HG03095 (cell line): ENCODE data around the gene KCNK4.
"Not testable (repeated sequence)": the region's sequence is repeated elsewhere in the genome, so short reads cannot be mapped to it uniquely, and the experiment has no call there.

ENCODE experiments used
- ATAC-seq: cut with Tn5 transposase; IDR thresholded peaks from one replicate; pipeline ENCODE4 v1.9.1; 2021; ENCODE audit warnings: moderate library complexity; ENCODE audit not compliant: unreplicated experiment

Gene KCNK4

DNA sequence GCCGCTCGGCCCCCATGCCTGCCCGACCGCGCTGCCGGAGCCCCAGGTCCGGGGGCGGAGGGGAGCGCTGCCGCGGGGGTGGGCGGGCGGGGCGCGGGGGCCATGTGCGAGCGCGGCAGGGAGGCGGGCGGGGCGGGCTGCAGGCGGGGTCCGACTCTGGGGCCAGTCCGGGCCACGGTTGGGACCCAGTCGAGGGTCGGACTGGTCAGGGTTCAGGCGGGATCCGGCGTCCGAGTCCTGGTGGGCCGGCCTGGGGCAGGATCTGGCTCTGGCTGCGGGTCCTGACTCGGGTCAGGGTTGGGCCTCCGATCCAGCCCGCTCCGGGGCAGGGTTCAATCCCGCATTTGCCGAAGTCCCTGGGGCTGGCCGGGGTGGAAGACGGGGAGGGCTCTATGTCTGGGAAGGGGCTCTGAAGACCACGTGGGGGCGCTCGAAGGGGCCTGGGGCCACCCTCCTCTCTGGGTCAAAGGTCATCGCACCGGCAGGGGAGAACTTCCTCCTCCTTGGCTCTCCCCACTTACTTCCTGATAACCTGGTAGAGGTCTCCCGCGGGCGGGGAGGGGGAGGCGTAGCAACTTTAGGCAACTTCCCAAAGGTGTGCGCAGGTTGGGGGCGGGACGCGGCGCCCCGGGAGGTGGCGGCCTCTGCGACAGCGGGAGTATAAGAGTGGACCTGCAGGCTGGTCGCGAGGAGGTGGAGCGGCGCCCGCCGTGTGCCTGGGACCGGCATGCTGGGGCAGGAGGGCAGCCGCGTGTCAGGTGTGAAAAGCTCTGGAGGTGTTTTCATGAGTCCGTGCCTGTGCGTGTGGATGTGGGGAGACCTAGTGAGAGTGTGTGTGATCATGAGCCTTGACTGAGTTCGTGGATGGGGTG is 14.8 kb downstream of the KCNK4 start:
- ATAC-seq, result peak; percentile 24

DNA sequence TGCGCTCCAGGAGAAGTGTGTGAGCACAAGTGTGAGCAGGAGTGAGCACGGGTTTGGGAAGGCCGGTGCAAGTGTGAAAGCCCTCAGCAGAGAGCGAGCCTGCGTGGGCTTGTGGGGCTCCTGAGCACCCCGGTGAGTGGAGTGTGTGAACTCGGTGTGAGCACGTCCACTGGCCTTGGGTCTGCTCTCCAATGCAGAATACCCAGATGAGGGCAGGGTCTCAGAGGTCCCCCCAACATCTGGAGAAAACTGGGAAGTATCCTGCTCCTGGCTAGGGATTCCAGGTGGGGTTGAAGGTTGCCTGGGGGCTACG is 15.4 kb downstream of the KCNK4 start:
- ATAC-seq, result no peak

DNA sequence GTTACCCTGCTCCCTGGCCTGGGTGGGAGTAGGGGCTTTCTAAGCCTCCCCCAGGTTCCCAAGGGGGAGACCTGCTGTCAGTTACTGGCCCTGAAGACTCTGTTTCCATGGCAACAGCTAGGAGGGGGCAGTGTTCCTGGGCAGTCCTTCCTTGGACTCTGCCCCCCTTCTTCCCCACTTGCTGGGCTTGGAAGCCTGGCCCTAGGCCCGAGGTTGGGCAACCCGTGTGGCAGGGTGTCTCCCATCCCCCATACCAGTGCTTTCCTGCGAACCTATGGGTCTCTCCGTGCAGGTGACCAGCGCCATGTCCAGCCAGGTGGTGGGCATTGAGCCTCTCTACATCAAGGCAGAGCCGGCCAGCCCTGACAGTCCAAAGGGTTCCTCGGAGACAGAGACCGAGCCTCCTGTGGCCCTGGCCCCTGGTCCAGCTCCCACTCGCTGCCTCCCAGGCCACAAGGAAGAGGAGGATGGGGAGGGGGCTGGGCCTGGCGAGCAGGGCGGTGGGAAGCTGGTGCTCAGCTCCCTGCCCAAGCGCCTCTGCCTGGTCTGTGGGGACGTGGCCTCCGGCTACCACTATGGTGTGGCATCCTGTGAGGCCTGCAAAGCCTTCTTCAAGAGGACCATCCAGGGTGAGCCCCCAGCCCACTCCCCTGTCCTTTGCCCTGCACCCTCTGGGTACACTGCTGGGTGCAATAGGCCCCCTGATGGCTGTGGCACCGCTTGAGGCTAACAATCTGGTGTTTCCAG is 15.9 kb downstream of the KCNK4 start:
- no peak for ATAC-seq

DNA sequence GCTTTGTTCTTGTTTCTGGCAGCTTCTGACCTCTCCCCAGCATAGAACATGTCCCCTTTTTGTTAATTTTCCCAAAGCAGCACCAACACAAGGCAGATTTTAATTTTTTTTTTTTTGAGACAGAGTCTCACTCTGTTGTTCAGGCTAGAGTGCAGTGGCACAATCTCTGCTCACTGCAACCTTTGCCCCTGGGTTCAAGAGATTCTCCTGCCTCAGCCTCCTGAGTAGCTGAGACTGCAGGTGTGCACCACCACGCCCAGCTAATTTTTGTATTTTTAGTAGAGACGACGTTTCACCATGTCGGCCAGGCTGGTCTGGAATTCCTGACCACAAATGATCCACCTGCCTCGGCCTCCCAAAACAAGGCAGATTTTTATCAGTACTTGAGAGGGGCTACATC is 16.7 kb downstream of the KCNK4 start:
- not testable (repeated sequence) for ATAC-seq

DNA sequence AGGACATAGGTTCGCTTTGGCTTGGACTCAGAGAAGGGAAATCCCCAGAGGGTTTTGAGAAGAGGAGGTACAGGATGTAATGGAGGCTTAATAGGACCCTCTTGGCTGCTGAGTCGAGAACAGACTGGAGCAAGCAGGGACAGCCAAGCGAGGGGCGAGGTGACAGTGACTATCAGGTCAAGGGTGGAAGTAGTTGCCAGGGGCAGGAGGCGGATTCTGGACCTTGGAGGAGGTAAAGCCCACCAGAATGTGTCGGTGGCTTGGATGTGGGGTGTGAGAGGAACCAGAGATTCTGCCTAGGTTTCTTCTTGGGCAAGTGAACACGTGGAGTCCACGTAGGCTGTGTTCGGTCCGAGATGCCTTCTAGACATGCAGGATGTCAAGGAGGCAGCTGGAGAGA is 21.8 kb downstream of the KCNK4 start:
- no peak for ATAC-seq

DNA sequence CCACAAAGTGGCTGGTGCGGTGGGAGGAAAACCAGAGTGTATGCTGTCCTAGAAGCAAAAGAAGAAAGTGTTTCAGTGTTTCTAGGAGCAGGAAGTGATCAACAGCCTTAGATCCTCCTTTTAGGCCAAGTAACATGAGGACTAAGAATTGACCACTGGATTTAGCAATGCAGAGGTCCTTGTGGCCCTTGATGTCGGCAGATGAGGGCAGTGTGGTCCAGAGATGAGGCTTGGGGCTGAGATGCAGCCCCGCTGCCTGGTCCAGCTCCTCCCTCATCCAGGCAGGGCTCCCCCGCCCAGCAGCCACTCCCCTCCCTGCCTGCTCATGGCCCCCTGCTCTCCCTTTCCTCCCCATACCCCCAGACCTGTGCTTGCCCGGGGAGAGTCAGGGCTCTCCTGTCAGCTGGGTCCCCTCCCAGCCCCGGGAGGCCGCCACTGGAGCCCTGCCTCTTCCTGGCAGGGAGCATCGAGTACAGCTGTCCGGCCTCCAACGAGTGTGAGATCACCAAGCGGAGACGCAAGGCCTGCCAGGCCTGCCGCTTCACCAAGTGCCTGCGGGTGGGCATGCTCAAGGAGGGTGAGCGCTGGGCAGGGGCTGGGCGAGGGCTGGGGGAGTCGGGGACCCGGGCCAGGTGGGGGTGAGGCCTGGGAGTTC is 22.5 kb downstream of the KCNK4 start:
- no peak for ATAC-seq

DNA sequence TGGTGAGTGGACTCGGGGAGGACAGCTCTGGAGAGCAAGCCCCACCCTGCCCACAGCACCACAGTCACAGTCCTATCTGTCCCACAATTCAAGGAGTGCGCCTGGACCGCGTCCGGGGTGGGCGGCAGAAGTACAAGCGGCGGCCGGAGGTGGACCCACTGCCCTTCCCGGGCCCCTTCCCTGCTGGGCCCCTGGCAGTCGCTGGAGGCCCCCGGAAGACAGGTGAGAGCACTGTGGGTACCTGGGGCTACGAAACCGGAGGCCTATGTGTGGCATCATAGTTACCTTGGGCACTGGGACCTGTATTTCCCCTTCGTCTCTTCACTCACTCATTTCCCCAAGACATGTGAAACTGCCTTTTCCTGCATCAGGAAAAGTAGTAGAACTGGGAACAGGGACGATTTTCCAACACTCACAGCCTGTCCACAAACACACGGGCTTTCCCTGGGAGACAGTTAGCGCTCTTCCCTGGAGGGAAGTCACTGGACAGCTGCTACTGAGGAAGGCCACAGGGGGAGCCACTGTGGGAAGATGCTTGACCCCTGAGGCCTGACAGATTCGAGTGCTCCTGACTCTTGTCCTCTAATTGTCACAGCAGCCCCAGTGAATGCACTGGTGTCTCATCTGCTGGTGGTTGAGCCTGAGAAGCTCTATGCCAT is 23.2 kb downstream of the KCNK4 start:
- no peak for ATAC-seq

DNA sequence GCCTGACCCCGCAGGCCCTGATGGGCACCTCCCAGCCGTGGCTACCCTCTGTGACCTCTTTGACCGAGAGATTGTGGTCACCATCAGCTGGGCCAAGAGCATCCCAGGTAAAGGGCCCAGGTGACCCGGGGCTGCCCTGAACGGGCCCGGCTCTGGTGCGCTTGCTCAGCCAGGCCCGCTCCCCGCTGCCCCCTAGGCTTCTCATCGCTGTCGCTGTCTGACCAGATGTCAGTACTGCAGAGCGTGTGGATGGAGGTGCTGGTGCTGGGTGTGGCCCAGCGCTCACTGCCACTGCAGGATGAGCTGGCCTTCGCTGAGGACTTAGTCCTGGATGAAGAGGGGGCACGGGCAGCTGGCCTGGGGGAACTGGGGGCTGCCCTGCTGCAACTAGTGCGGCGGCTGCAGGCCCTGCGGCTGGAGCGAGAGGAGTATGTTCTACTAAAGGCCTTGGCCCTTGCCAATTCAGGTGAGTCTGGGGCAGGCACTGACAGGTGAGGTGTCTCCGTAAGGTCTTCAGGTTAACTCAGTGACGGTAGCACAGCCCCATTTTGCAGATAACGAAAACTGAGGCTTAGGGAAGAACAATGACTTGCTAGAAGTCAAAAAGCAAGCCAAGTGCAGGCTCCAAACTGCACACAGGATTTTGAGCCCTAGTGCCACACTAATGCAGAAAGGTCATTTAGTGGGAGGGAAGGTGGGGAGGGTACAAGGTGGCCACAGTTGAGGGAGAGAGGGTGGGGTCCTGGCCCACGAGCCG is 23.9 kb downstream of the KCNK4 start:
- ATAC-seq, result no peak

DNA sequence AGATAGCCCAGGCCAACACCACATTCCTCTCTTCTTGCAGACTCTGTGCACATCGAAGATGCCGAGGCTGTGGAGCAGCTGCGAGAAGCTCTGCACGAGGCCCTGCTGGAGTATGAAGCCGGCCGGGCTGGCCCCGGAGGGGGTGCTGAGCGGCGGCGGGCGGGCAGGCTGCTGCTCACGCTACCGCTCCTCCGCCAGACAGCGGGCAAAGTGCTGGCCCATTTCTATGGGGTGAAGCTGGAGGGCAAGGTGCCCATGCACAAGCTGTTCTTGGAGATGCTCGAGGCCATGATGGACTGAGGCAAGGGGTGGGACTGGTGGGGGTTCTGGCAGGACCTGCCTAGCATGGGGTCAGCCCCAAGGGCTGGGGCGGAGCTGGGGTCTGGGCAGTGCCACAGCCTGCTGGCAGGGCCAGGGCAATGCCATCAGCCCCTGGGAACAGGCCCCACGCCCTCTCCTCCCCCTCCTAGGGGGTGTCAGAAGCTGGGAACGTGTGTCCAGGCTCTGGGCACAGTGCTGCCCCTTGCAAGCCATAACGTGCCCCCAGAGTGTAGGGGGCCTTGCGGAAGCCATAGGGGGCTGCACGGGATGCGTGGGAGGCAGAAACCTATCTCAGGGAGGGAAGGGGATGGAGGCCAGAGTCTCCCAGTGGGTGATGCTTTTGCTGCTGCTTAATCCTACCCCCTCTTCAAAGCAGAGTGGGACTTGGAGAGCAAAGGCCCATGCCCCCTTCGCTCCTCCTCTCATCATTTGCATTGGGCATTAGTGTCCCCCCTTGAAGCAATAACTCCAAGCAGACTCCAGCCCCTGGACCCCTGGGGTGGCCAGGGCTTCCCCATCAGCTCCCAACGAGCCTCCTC is 24.8 kb downstream of the KCNK4 start:
- ATAC-seq, result not testable (repeated sequence)

DNA sequence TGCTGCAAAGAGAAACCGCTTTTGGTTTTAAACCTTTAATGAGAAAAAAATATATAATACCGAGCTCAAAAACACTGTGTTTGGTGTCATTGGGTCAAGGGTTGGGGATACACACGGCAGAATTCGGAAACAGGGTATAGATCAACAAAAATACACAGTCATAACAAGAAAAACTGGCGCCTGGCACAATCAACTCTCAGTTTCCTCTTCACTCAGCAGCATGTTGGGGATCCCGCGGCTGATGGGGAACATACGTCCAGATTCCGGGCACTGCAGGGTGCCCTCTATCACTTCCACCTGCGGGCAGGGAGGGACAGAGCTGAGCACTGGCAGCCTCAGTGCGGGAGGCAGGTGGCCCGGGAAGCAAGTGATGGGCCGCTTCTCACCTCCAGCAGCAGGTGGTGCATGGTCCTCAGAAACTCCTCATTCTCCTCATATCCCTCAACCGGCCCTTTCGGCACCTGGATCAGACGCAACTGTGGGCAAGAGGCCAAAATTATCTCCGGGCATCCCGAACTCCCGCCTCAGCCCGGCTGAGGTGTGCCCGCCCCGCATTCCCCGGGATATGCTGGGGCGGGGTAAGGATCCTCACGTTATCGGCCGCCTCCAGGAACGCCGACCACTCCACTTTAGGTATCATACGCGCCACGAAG is 25.7 kb downstream of the KCNK4 start:
- ATAC-seq, result no peak

DNA sequence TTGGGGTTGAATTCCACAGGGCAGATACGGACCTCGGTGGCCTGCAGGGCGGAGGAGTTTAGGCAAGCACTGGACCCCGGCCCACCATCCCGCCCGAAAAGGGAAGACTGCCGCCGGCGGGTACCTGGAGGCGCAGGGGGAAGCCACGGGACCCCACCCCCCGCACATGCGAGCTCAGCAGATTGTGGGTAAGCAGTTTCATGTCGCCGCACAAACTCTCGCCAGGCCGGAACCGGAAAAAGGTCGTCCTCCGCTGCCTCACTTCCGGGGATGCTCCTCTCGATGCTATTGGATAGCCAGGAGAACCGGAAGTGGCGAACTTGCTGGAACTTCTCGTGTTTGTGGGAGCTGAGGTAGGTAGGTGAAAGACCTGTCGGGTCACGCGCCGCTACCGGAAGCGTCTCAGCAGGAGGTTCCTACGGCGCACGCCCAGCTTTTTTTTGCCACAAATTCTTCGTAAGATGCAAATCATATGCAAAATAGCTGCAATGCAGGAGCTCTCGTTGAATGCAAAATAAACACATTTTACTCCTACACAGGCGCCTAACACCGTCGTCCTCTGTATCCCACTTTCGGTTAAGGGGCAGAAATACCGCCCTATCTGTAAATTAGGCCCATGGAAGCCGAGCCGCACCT is 26.3 kb downstream of the KCNK4 start, which contains the start of gene TRMT112:
TRMT112 (minus strand) TSS at position 235 of the 636 bp plus-strand sequence; CDS start at position 202, 33 bp downstream.
- ATAC-seq, result peak; percentile 57

DNA sequence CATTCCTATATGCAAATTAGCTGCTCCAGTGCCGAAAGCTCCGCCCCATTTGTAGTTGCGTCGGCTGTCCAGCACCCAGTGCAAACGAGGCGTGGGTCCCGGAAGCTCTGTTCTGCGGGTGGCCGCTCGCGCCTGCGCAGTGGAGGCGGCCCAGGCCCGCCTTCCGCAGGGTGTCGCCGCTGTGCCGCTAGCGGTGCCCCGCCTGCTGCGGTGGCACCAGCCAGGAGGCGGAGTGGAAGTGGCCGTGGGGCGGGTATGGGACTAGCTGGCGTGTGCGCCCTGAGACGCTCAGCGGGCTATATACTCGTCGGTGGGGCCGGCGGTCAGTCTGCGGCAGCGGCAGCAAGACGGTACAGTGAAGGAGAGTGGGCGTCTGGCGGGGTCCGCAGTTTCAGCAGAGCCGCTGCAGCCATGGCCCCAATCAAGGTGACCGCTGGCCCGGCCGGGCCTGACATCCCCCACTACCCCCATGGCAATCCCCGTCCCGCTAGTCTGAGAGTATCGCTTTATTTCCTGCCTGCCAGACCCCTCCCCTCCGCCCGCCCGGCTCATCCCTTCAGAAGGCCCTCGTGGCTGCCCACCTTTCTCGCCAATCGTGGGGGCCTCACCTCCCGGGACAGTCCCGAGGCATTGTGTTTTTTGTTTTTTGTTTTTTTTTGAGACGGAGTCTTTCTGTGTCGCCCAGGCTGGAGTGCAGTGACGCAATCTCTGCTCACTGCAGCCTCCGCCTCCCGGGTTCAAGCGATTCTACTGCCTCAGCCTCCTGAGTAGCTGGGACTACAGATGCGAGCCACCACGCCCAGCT is 27.1 kb downstream of the KCNK4 start, which contains the start of gene PRDX5:
PRDX5 (plus strand) TSS at position 161 of the 805 bp plus-strand sequence; CDS start at position 256, 95 bp downstream.
- ATAC-seq, result peak; percentile 61

DNA sequence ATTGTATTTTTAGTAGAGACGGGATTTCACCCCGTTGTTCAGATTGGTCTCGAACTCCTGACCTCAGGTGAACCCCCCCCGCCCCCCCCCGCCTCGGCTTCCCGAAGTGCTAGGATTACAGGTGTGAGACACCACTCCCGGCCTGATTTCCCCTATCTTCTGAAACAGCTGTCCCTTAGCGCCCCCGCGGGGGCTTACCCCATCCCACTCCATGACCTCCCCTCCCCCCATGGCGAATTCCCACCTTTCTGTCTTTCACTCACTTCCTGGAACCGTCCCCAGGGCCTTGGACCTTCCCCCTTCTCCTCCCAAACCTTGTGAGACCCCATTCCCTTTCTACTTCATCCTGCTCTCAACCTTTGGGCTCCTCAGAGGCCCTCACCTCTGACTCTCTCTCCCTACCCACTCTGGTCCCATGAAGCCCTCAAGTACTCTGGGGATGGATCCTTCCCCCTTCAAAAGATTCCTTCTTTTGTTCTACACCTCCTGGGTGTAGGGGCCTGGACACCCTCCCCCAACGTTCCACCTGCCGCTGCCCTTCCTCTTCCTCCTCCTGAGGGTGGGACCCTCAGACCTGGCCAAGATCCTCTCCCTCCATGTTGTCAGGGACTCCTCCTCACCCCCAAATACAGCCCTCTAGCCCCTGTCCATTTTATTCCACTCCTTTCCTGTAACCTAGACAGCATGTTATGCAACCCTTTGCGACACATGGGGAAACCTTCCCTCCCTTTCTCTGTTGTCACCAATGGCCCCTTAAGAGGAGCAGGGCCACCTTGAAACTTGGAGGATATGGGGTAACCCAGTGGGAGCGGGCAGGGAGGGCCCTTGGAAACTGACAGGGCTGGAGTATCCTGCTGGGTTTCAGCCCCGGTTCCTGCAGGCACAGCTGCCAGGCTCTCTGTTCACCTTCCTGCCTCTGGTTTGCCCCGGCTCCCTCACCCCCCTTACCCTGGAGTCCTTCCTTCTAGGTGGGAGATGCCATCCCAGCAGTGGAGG is 28.0 kb downstream of the KCNK4 start:
- ATAC-seq, result no peak

DNA sequence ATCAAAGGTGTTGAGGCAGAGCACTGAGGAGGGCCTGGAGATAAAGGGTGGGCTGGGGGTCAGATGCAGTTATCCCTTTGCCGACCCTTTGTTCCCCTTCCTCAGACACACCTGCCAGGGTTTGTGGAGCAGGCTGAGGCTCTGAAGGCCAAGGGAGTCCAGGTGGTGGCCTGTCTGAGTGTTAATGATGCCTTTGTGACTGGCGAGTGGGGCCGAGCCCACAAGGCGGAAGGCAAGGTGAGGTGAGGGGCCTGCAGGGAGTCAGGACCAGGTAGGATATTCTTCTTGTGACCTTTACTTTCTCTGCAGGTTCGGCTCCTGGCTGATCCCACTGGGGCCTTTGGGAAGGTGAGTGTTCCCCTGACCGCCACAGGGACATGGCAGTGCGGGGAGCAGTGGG is 29.5 kb downstream of the KCNK4 start:
- ATAC-seq, result no peak

DNA sequence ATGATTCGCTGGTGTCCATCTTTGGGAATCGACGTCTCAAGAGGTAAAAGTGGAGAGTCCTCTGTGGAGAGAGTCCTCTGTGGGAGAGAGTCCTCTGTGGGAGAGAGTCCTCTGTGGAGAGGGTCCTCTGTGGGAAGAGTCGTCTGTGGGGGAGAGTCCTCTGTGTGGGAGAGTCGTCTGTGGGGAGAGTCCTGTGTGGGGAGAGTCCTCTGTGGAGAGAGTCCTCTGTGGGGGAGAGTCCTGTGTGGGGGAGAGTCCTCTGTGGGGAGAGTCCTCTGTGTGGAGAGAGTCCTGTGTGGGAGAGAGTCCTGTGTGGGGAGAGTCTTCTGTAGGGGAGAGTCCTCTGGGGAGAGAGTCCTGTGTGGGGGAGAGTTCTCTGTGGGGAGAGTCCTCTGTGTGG is 29.9 kb downstream of the KCNK4 start:
- no peak for ATAC-seq

DNA sequence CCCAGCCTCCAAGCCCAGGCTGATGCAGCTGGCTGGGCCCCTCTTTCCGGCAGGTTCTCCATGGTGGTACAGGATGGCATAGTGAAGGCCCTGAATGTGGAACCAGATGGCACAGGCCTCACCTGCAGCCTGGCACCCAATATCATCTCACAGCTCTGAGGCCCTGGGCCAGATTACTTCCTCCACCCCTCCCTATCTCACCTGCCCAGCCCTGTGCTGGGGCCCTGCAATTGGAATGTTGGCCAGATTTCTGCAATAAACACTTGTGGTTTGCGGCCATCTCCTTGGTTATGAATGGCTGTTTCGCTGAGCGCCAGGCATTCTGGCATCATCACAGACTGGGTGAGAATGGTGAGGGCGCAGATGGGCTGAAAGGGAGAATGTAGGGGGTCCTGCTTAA is 30.4 kb downstream of the KCNK4 start:
- no peak for ATAC-seq

DNA sequence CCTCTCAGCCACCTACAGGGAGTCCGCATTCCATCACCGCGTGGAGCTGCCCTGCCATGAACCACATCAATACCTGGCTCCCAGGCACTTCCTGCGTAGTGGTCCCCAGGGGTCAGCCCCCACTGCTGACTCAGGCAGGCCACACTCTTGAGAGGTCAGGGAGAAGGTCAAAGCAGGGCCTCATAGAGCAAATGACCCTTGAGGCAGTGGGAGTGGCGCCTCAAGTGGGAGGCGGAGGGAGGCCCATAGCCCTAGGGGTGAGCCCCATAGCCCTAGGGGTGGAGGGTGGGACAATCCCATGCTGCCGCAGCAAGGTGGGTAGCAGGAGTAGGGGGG is 31.8 kb downstream of the KCNK4 start:
- ATAC-seq, result no peak
